SJSA1 (cell line): ENCODE measurements around the gene NPTN. TPM values are rescaled to one million over a fixed set of nuclear protein-coding genes. Genes with fewer than 3 reads are reported as not detected.
A peak's percentile ranks its signal among the peaks of the same experiment; 100 is the strongest.

Experiments
- DNase-seq, 2 experiments: peaks; one replicate each; pipeline ENCODE4 v3.0.0-alpha.2; 2015 to 2020; ENCODE audit warnings: low spot score in 2 of 2, low read depth in 1 of 2
- H3K27ac ChIP-seq: fragments of 250-450 bp; sonication (Bioruptor Pico); 2 replicates; pipeline ENCODE4 v1.5.1; 2020; ENCODE audit warnings: mild to moderate bottlenecking, moderate library complexity
- H3K27me3 ChIP-seq: fragments of 250-450 bp; sonication (Bioruptor Pico); replicated peaks from 2 replicates; pipeline ENCODE4 v1.5.1; 2020; ENCODE audit warnings: mild to moderate bottlenecking, moderate library complexity
- H3K36me3 ChIP-seq: fragments of 250-450 bp; sonication (Bioruptor Pico); 2 replicates; pipeline ENCODE4 v1.5.1; 2020; ENCODE audit warnings: mild to moderate bottlenecking
- H3K4me1 ChIP-seq: fragments of 250-450 bp; sonication (Bioruptor Pico); replicated peaks from 2 replicates; pipeline ENCODE4 v1.6.1; 2021; ENCODE audit warnings: mild to moderate bottlenecking
- H3K4me3 ChIP-seq: fragments of 250-450 bp; sonication (Bioruptor Pico); 2 replicates; pipeline ENCODE4 v1.5.1; 2020; ENCODE audit warnings: mild to moderate bottlenecking
- H3K9me3 ChIP-seq: fragments of 250-450 bp; sonication (Bioruptor Pico); replicated peaks from 2 replicates; pipeline ENCODE4 v1.5.1; 2020; ENCODE audit warnings: mild to moderate bottlenecking
- total RNA-seq: library from RNA; depleted of rRNA; stranded (reverse); fragments of >200 nt; shearing (Covaris generic); gene quantifications from 2 replicates; pipeline ENCODE4 v1.2.3, GENCODE V29; 2014

Gene NPTN
- total RNA-seq, 1 experiment from 2014 or later: 271 TPM

DNA sequence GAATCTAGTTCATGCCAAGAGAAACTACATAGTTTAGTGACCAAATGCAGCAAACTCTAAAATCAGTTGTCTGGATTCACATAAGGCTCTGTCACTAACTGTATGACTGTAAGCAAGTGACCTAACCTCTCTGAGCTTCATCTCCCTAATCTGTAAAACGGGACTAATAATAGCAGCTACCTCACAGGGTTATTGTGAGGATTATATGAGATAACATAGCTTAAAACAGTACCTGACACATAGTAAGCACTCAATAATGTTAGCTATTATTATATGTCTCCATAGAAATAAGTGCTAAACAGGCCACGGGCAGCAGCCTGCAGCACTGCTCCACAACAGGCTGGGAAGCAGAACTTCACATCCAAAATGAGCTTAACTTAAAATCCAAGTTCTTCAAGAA, 30.2 kb downstream of the NPTN start:
- Histone ChIP-seq H3K27ac (no peak overlapping the region), H3K36me3 (peaks cover 8% of the 10 kb centered on the region; the same call in 1 of the 2 replicates), H3K27me3 (no peaks in the 10 kb centered on the region), H3K9me3 (no peaks in the 10 kb centered on the region), H3K4me3 (no peak overlapping the region), H3K4me1 (peaks cover 34% of the 10 kb centered on the region)
- DNase-seq: no peak

DNA sequence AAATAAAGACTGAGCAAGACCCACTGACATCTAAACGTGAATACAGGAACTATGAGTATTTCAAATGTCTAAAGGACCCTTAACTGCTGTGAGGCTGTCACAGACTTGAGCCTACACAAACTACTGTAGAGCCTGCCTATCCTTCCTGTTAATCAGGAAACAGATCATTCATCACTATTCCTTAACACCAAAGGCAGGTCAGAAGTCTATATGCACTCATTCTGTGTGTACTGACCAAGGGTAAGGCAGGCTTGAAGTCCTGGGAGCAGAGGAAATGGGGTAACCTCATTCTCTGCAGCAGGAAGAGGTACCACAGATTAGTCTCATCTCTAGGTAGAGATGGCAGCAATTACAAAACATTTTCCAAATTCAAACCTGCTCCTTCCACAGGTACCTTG, 30.7 kb downstream of the NPTN start:
- peaks cover 34% of the 10 kb centered on the region for H3K4me1 ChIP-seq
- no peaks in the 10 kb centered on the region for H3K27me3 ChIP-seq
- no peak overlapping the region for H3K4me3 ChIP-seq
- H3K36me3 ChIP-seq: peaks cover 6% of the 10 kb centered on the region; the same call in 1 of the 2 replicates
- H3K9me3 ChIP-seq: no peaks in the 10 kb centered on the region
- DNase-seq: no peak
- H3K27ac ChIP-seq: no peak overlapping the region

DNA sequence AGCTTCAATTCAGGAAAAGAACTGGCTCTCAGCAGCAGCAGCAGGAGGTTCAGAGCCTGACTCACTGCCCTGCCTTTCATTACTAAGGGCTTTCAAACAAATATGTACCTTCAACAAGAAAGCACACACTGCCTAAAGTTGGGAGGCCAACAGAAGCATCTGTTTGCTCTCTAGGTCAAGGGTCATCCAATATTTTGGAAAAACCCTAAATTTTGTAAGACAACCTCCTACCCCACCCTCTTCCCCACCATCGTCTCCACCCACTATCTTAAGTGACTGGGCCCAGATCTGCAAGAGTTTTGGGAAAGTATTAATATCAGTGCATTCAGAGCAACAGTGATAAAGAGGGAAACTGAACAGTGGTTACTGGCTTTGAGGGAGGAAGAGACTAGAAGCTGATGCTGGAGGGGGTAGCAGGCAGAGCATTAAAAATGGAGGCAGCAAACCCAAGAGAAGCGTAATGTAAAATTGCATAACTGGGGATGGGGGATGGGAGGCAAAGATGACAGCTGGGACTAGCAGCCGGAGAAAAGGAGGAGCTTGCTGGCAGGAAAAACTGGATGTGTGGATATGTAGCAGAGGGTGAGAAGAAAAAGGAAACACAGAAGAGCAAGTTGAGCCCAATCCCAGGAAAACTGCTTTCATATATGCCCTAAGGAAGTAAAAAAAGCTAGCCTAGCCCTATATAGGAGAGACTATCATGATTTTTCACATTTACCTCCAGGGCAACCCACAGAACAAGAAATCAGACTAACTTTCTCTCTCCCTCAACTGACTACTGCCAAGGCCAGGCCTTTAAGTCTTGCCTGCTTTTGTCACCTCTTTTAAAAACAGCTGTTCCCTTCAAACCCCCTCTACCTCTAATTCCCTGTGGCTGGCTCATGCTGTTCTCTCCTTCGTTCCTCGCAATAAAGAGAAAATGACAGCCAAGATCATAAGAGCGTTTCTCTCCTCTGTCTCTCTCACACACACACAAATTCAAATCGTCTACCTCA, 31.4 kb downstream of the NPTN start:
- Histone ChIP-seq H3K9me3 (no peaks in the 10 kb centered on the region), H3K27ac (no peak overlapping the region), H3K36me3 (0 out of 2 replicates have a peak, but pooled peaks cover 4% of the 10 kb centered on the region), H3K4me3 (no peak overlapping the region), H3K27me3 (no peaks in the 10 kb centered on the region), H3K4me1 (peaks cover 34% of the 10 kb centered on the region)
- peak in 1 of 2 experiments; percentile 10 for DNase-seq

DNA sequence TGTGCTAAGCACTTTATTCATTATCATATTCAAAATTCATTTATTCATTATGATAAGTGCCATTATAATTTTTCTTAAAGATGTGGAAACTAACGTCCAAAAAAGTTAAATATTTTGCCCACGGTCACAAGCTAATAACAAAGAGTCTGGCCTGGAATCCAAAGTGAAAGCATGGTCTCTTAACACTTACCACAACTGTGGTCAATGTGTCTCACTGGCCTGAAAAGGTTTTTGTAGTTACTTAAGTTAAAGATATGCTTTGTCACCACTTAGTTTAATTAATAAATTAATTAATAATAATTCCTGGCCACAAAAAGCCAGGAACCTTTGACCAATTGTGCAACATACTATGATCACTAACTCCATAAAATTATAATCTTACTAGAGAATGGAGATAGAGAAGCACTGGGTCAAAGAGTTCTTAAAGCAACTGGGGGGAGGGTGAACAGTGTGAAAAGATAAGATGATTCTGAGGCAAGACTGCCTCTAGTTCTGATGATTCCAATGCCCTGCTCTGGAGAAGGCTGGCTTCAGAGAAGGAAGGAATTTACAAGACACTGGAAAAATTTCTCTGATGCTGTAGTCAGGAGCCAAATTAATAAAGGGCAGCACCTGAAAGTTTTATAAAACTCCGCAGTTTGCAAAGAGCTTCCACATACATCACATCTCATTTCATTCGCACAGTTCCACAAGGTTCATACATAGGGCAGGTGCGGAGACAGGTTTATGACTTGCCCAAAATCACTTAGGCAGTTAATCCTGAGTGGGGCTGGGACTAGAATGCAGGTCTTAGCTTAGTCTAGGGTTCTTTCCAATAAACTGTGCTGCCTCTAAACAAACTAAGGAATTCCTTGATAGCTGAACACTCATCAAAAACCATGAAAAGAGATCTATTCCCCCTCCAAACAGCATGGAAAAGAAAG, 32.5 kb downstream of the NPTN start:
- no peak overlapping the region for H3K27ac ChIP-seq
- peaks cover 34% of the 10 kb centered on the region for H3K4me1 ChIP-seq

DNA sequence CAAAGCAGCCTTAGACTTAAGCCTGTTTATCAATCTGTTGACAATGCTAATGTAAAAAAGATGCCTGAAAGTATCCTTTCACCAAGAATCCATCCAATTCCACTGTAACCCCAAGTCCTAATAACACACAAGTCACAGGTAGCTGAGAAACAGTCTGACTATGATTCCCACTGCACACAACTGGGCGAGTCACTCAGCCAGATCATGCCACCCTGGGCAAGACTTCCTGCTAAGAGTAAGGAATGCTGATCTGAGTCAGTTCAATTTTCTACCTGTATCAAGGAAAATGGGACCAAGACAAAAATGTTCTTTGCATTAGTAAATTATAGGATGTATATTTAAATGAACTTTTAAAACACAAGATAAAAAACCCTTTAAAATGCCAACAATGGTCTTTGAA, 33.3 kb downstream of the NPTN start:
- Histone ChIP-seq H3K4me1 (peaks cover 34% of the 10 kb centered on the region), H3K4me3 (no peak overlapping the region), H3K36me3 (peaks cover 10% of the 10 kb centered on the region; the same call in 1 of the 2 replicates), H3K9me3 (no peaks in the 10 kb centered on the region), H3K27ac (no peak overlapping the region), H3K27me3 (no peaks in the 10 kb centered on the region)
- peak in 1 of 2 experiments; percentile 9 for DNase-seq

More for the DNA sequence above, 32.5 kb downstream of the NPTN start:
- DNase-seq: no peak
- H3K4me3 ChIP-seq: no peak overlapping the region
- no peaks in the 10 kb centered on the region for H3K9me3 ChIP-seq
- peaks cover 4% of the 10 kb centered on the region; the same call in 1 of the 2 replicates for H3K36me3 ChIP-seq
- no peaks in the 10 kb centered on the region for H3K27me3 ChIP-seq

DNA sequence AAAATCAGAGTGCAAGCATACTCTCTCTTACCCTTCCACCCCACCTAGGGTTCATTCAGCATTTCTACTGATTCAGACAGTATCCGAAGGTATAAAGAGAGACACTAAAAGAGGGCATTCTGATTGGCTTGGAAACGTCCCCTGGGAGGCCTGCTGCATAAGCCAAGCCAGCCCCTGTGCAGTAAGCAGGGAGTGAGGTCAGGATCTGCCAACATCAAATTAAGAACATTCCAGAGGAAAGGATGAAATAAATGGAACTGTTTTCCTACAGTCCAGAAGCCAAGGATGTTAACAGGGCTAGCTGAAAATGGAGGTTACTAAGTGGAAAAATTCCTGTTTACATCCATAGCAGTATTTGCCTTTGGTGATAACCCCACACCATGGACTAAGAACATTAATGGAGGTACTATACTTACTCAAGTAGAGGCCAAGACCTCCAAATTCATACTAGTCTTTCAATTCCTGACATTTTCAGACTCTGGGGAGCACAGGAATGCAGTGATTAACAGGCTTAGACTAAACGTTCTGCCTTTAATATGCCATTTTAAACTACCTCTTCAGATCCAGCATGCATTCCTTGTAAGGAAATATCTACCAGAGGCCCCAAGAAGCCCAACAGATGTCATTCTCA, 34.5 kb downstream of the NPTN start:
- peaks cover 34% of the 10 kb centered on the region for H3K4me1 ChIP-seq

DNA sequence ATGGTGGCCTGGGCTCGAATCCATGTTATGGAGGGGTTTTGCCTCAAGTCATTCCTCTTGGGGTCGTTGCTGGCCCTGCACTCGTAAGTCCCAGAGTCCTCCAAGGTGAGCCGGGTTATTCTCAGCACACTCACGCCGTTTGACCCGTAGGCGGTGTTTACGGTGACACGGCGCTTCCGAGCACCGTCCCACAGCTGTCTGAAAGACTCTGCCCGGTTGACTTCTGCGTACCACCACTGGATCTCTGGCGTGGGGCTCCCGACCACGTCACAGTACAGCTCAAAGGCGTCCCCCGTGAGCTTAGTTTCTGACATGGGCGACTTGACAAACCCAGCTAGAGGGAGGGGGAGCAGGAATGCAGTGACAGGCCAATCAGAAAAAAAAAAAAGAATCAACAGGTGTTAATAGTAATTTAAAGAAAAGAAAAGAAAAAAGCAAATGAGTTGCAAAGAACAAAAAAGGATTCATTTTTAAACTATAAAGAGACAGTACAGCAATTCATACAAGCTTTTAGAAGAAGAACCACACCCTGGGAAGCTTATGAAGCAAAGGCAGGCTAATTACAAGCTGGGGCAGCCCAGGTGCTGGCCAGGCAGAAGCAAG, 36.1 kb downstream of the NPTN start:
- Histone ChIP-seq H3K27ac (no peak overlapping the region), H3K4me1 (peaks cover 32% of the 10 kb centered on the region)

More for the DNA sequence above, 34.5 kb downstream of the NPTN start:
- Histone ChIP-seq H3K27me3 (no peaks in the 10 kb centered on the region), H3K27ac (no peak overlapping the region), H3K4me3 (no peak overlapping the region), H3K9me3 (no peaks in the 10 kb centered on the region), H3K36me3 (peaks cover 10% of the 10 kb centered on the region)
- DNase-seq: no peak

DNA sequence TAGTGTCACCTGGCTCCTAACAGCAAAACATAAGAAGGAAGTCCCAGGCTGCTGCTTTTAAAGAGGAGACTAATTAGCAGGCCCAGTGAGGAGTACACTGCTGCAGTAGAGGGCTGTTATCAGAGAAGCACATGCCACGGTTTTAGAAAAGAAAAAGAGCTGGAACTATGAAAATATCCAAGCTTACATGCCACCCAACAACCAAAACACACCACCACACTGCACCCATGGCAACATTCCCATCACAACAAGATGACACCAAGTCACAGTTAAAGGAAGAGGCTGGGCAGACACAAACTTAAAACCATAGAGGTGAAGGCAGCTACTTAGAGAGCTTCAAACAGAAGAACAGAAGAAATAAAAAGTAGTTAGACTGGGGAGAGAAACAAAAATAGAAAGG, 37.0 kb downstream of the NPTN start:
- H3K36me3 ChIP-seq: peaks cover 22% of the 10 kb centered on the region
- no peak overlapping the region for H3K27ac ChIP-seq
- no peak for DNase-seq
- peaks cover 23% of the 10 kb centered on the region for H3K4me1 ChIP-seq
- no peaks in the 10 kb centered on the region for H3K27me3 ChIP-seq
- H3K4me3 ChIP-seq: no peak overlapping the region
- no peaks in the 10 kb centered on the region for H3K9me3 ChIP-seq

More for the DNA sequence above, 36.1 kb downstream of the NPTN start:
- H3K4me3 ChIP-seq: no peak overlapping the region
- H3K9me3 ChIP-seq: no peaks in the 10 kb centered on the region
- no peak for DNase-seq
- H3K27me3 ChIP-seq: no peaks in the 10 kb centered on the region
- peaks cover 12% of the 10 kb centered on the region for H3K36me3 ChIP-seq

DNA sequence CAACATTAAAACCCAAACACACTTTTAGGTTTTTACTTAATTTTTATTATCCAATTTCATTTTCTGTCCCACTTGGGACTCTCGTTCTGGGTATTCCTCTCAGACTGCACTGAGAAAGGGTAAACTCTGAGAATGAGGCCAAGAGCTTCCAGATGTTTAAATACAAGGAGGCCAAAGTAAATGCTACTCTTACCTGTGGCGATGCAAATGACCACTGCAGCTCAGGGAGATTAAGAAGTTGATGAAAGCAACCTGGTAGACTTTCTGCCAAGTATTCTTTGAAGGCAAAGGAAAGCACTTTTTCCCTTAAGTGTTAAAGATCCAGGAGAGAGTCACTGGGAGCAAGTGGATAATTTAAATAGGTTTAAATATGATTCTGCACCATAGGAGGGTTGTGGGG, 39.1 kb downstream of the NPTN start:
- peaks cover 41% of the 10 kb centered on the region for H3K36me3 ChIP-seq
- no peak for DNase-seq
- H3K27me3 ChIP-seq: no peaks in the 10 kb centered on the region
- H3K4me1 ChIP-seq: peaks cover 10% of the 10 kb centered on the region; the same call in 1 of the 2 replicates
- H3K9me3 ChIP-seq: no peaks in the 10 kb centered on the region
- no peak overlapping the region for H3K27ac ChIP-seq
- no peak overlapping the region for H3K4me3 ChIP-seq

DNA sequence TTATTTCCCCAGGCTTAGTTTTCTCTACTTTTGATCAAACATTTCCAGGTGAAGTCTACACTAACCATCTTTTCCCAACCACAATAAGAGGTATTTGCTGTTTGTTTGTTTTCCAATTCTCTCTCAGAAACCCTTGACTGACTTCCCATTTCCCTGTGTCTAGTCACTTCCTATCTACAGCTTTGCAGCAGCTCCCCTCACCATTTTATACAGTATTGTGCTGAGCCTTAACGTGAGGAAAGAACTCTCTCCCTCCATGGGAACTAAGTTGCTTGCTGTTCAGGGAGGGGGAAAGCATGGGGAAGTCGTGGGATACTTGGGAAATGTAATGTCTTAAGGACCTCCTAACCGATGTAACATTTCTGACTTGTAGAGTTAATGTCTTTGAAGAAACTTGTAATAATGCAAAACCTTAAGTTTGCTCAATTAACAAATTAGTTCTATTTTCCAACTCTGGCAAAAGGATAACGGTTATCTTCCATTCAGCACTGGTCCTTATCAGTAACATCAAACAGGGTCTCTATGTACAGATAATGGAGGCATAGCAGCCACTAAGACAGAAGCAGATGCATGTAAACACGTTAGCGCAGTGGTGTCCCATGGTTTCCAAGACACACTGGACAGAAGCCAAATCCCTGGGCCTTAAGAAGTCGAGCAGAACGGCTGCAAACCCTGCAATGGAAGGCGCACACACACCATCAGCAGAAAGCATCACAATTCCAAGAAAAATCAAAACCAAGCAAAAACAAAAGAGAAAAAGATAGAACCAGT, 39.7 kb downstream of the NPTN start:
- H3K4me3 ChIP-seq: no peak overlapping the region
- no peaks in the 10 kb centered on the region for H3K9me3 ChIP-seq
- H3K27me3 ChIP-seq: no peaks in the 10 kb centered on the region
- H3K27ac ChIP-seq: no peak overlapping the region
- peaks cover 4% of the 10 kb centered on the region; the same call in 1 of the 2 replicates for H3K4me1 ChIP-seq
- no peak for DNase-seq
- peaks cover 43% of the 10 kb centered on the region for H3K36me3 ChIP-seq

DNA sequence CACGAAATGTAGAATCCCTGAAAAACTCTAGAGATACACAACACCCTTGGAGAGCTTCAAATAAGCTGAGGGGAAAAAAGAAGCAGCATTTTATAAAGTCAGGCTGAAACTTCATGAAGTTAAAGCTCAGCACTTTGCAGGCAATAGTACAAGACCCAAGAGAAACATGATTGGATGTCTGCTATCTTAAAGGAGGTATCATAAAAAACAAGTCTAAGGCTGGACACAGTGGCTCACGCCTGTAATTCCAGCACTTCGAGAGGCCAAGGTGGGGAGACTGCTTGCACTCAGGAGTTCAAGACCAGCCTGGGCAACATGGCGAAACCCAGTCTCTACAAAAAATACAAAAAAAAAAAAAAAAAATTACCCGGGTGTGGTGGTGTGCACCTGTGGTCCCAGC, 42.9 kb downstream of the NPTN start:
- DNase-seq: no peak
- H3K27me3 ChIP-seq: no peaks in the 10 kb centered on the region
- peaks cover 71% of the 10 kb centered on the region for H3K36me3 ChIP-seq
- H3K4me1 ChIP-seq: peaks cover 4% of the 10 kb centered on the region; the same call in 1 of the 2 replicates
- H3K9me3 ChIP-seq: no peaks in the 10 kb centered on the region
- H3K4me3 ChIP-seq: no peak overlapping the region
- H3K27ac ChIP-seq: no peak overlapping the region

DNA sequence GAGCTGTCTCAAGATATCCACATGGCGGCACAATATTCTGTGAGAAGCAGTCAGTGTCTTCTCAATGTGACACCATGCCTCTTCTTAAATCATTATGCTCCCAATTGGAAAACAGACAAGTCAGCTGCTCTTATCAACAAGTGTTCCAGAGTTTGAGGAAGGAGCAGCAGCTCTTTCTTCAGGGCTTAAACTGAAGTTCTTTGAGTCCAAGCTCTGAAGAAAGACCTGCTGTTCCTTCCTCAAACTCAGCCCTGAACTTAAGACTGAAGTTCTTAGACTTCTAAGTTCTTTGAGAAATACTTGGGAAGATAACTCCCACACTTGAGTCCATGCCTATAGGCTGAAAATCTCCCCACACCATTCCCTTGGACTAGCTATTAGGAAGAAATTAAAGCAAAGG, 43.4 kb downstream of the NPTN start:
- H3K36me3 ChIP-seq: peaks cover 74% of the 10 kb centered on the region
- peaks cover 4% of the 10 kb centered on the region; the same call in 1 of the 2 replicates for H3K4me1 ChIP-seq
- H3K4me3 ChIP-seq: no peak overlapping the region
- no peaks in the 10 kb centered on the region for H3K9me3 ChIP-seq
- DNase-seq: no peak
- H3K27ac ChIP-seq: no peak overlapping the region
- no peaks in the 10 kb centered on the region for H3K27me3 ChIP-seq
